SHP77 treated with DMSO at 0.1 percent for 48 hours (cell line): ENCODE results near the gene PTPRZ1.
A peak's percentile ranks its signal among the peaks of the same experiment; 100 is the strongest.

Experiments used
- DNase-seq: peaks from one replicate; lab custom pipeline; 2025; lab: John Stamatoyannopoulos, UW

Gene PTPRZ1

DNA sequence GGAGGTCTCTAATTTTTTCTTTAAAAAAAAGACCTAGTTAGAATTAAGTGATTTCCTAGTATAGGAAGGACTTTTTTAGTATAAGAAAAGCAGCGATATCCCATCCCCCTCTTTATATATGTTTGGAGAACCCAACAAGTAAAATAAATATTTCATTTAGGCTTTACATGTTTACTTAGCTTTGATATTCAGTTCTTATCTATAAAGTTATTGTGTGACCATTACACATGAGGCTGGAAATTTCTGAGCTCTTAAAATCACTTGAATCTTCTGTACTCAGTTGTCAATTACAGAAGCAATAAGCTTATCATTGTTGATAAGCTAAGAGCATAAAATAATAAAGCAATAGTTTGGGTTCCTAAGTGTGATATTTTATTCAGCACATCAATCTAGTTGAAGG is 181.4 kb downstream of the PTPRZ1 start:
- no peak for DNase-seq

DNA sequence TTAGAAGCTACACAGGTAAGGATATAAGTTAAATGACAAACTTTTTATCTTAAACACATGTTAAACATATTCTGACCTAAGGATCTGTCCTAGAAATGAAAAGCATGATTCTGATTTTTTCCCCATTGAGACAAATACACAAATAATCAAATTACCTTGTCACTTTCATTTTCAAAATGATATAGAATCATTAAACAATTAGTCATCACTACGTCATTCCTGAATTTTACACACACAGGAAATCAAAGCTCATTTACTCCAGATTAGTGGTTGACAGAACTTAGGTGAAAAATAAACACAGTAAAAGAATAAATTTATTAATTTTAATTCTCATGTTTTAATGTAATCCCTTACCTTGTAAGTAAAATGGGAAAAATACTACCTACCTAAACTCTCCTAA is 182.1 kb downstream of the PTPRZ1 start:
- DNase-seq = no peak

DNA sequence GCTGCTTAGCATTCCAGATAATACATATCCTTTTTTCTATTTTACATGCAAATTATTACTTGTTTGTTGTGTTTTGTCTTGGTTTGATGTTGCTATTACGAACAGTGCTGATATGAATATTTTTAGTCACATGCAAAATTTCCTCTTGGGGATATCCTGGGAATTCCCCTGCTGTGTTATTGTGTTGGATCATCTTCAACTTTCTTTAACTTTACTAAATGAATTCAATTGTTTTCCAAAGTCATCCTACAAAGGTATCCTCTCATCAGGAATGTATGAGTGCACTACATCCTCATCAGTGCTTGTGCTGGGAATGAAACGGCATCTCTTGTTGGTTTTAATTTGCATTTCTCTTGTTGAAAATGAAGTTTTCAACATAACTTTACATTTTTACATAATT is 184.0 kb downstream of the PTPRZ1 start:
- no peak for DNase-seq

DNA sequence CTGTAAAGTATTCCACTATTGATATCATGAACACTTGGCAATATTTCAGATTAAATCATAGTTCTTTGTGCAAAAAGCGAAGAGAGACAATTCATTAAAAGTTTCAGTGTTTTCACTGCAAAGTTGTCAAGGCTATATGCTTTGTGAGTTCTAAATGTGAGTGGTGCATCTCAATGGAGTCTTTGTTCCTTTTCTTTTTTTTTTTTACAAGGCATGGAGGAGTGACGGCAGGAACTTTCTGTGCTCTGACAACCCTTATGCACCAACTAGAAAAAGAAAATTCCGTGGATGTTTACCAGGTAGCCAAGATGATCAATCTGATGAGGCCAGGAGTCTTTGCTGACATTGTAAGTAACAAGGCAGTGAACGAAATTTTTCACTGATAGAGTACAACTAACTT is 186.6 kb downstream of the PTPRZ1 start:
- DNase-seq = no peak

GRCh38 chr7:122063146-122063545 is 190.2 kb downstream of the PTPRZ1 start:
- DNase-seq = no peak

DNA sequence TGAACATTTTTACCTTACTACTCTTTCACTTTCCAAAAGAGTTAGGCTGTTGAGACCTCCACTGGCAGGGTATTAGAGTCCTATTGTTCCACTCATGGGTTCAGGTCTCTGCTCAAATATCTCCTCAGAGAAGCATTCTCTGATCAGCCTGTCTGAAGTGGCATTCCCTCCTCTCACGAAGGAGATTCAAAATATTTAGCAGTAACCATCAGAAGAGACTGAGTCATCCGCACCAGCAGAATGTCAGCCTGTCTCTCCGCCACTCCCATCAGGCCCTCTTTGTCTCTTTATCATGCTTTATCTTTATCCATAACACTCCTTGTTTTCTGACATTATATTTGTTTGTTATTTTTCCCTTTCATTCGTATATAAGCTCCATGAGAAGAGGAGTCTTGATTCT is 192.0 kb downstream of the PTPRZ1 start:
- no peak for DNase-seq

DNA sequence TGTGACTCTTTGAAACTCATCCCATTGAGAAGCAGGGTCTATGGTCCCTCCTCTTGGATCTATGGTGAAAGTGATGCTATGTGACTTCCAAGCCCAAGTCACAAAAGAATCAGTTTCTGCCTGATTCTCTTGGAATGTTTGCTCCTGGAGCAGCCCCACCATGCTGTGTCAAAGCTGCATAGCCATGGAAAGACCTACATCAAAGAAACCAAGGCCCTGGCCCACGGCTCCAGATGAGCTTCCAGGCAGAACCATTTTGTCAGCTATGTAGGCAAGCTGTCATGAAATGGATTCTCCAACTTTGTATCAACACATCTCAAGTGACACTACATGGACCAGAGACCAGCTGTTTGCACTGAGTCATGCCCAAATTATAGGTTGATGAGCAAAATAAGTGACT is 194.1 kb downstream of the PTPRZ1 start:
- no peak for DNase-seq

DNA sequence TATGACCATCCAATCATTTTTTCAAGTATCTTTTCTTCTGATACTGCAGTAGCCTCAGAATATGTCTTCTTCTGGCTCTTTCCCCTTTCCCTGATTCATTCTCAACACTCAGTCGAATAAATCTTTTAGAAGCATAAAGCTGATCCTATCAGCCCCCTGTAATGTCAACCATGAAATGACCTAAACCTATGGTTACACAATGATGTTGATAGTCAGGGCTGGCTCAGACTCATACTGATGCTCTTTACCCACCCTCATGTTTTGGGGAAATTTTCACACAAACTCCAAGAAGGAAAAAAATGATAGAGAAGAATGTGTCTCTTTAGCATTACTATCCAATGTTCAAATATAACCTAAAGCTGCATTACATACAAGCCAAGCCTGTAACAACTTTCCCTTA is 195.1 kb downstream of the PTPRZ1 start:
- no peak for DNase-seq

GRCh38 chr7:122068999-122069398 is 196.0 kb downstream of the PTPRZ1 start:
- DNase-seq = no peak

DNA sequence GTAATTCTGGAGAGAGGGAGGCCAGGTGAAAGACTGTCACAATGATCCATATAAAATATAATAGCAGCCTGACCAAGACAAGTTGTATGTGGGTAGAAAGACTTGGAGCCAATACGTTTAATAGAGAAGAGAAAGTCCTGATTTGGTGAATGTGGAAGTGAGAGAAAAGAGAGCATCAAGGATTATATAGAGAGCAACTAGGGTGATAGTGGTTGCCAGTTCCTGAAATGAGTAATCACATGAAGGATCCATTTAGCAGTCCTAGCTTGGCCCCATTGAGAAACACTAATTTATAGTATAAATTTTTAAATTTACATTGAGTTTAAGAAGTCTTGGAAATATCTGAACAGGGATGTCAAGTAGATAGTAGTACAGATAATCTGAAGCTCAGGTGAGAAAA is 197.1 kb downstream of the PTPRZ1 start:
- no peak for DNase-seq

GRCh38 chr7:122070834-122071233 is 197.9 kb downstream of the PTPRZ1 start:
- no peak for DNase-seq

- no peak for DNase-seq
These were observed 199.3 kb downstream of the PTPRZ1 start for GRCh38 chr7:122072272-122072671.

DNA sequence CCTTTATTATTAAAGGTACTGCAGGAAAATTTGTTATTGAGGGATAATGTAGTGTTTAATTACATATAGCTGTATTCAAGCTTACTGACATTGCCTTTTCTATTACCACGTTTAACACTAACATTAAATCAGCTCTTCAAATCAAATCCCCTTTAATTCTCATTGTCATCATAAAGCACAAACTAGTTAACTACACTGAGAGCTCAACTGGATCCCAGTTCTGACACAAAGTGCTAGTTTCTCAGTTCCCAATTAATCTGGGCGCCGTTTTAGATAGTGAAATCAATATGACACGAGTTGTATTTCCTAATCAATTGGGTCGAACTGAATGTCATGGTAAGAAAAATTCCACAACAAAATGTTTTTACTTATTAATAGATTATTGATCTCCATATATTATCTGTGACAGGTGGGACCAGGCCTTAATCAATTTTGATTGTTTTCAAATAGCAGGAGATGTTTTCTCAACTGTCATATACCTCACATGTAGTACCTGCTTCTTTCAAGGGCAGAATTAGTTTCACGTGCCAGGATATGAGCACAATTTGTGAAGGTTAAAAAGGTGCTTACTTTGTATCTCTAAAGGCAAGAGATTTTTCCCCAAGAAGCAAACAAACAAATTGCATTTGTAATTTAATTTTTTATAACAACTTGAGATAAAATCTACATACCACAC is 200.1 kb downstream of the PTPRZ1 start:
- no peak for DNase-seq

DNA sequence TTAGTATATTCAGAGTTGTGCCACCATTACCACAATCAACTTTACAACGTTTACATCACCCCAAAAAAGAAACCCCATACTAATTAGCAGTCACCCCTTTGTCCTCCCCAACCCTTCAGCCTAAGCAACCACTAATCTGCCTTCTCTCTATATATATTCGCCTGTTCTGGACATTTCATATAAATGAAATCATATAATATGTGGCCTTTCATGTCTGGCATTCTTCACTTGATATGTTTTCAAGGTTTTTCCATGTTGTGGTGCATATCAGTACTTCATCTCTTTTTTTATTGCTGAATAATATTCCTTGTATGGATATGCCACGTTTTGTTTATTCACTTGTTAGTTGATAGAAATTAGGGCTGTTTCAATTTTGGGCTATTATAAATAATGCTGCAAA is 200.7 kb downstream of the PTPRZ1 start:
- DNase-seq = no peak

- no peak for DNase-seq
These were observed 209.2 kb downstream of the PTPRZ1 start for GRCh38 chr7:122082160-122082559.

DNA sequence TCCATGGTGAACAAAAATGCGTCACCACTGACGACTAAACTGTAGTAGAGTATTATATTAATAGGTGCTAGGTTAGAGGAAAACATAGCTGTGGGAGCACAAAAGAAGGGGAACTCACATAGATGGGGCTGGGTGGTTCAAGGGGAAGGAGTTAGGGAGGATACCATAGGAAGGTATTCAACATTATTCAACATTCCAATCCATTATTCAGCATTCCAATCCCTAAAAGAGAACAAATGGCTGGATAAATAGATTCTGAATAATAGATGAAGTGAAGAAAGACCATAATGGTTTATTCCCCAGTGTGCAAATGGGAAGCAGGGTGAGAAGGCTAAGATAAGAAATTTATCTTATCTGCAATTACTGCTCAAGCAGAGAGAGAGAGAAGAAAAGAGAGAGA is 209.7 kb downstream of the PTPRZ1 start:
- no peak for DNase-seq

DNA sequence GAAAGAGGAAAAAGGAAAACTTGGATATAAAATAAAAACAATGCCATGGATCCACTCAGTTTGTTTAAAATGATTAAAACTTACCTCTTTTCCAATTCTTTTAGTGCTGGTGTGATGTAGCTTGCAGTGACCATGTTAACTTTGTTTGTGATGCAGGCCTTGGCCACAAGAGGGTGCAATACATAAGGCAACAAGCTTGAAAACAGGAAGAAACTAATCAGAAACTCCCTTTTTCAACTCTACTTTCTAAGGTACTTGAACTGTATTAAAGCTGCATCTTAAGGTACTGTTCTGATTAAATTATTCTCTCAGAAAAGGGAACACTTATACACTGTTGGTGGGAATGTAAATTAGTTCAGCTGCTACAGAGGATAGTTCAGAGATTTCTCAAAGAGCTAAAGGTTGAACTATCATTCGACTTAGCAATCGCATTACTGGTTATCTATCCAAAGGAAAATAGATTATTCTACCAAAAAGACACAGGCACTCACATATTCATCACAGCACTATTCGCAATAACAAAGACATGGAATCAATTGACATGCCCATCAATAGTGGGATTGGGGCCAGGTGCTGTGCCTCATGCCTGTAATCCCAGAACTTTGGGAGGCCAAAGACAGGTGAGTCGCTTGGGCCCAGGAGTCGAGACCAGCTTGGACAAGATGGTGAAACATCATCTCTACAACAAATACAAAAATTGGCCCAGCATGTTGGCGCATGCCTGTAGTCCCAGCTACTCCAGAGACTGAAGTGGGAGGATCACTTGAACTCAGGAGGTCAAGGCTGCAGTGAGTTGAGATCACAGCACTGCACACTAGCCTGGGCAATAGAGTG is 220.2 kb downstream of the PTPRZ1 start:
- peak; percentile 39 for DNase-seq

- DNase-seq = no peak
These were observed 221.6 kb downstream of the PTPRZ1 start for GRCh38 chr7:122094549-122094948.

GRCh38 chr7:122095642-122096041 is 222.7 kb downstream of the PTPRZ1 start:
- no peak for DNase-seq

- no peak for DNase-seq
These were observed 227.1 kb downstream of the PTPRZ1 start for GRCh38 chr7:122100021-122100420.

DNA sequence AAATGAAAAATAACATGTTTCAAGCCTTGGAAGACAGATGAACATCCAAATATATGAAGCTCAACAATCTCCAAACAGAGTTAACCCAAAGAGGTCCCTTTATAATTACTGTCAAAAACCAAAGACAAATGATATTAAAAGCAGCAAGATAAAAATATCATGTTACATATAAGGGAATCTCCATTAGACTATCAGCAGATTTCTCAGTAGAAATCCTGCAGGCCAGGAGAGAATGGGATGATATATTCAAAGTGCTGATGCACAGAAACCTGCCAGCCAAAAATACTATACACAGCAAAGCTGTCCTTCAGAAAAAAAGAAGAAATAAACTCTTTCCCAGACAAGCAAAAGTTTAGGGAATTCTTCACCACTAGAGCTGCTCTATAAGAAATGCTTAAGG is 230.1 kb downstream of the PTPRZ1 start:
- no peak for DNase-seq
